ENCODE measurements around the gene ERCC6L2.

The ERCC6L2 gene

DNA sequence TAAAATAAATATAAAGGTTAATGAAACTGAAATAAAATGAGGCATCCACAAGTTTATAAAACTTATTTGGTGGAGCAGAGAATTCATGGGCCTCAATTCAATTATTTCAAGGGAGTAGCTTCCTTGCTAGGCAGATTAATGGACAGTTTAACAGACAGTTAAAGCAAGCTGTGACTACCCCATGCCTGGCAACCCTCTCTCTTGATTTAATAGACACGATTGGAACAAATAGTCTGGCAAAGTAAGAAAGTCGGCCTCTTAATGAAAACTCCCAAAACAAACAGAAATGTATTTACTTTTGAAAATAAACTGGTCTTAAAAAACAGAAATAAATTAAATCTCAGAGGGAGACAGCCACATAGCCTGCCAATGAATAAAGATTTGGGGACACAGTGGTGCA, 40.1 kb upstream of the ERCC6L2 start:
- H3K4me3 ChIP-seq (ENCODE audit: control insufficient read depth, low read depth, low read length) = no peak overlapping the region
- no peak for DNase-seq (ENCODE audit: low read depth)
- TF ChIP-seq, protein P1, sequence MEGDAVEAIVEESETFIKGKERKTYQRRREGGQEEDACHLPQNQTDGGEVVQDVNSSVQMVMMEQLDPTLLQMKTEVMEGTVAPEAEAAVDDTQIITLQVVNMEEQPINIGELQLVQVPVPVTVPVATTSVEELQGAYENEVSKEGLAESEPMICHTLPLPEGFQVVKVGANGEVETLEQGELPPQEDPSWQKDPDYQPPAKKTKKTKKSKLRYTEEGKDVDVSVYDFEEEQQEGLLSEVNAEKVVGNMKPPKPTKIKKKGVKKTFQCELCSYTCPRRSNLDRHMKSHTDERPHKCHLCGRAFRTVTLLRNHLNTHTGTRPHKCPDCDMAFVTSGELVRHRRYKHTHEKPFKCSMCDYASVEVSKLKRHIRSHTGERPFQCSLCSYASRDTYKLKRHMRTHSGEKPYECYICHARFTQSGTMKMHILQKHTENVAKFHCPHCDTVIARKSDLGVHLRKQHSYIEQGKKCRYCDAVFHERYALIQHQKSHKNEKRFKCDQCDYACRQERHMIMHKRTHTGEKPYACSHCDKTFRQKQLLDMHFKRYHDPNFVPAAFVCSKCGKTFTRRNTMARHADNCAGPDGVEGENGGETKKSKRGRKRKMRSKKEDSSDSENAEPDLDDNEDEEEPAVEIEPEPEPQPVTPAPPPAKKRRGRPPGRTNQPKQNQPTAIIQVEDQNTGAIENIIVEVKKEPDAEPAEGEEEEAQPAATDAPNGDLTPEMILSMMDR (IDR thresholded peaks at IDR 0.05; ENCODE audit: control insufficient read depth, insufficient read depth, low read depth, low read length, missing control alignments) = no peak

DNA sequence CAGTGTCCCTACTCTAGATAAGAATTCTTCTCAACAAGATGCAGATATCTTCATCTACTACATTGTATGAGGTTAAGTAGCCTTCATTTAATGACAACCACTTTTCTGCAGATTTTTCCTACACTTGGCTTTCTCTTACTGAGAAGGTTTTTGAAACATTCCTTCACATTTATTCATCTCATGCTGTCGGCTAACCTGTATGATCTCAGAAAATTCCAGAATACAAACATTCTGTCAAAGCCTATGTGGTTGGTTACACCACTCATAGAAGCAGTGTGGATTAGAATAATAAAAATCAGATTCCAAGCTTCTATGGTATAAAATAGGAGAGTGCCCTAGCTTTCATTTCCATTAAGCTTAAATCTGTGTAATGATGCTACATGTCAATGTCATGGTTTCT, 39.4 kb upstream of the ERCC6L2 start:
- DNase-seq (ENCODE audit: low read depth) = no peak
- TF ChIP-seq, protein P1 (IDR thresholded peaks at IDR 0.05; ENCODE audit: control insufficient read depth, insufficient read depth, low read depth, low read length, missing control alignments) = no peak
- no peak overlapping the region for H3K4me3 ChIP-seq (ENCODE audit: control insufficient read depth, low read depth, low read length)

DNA sequence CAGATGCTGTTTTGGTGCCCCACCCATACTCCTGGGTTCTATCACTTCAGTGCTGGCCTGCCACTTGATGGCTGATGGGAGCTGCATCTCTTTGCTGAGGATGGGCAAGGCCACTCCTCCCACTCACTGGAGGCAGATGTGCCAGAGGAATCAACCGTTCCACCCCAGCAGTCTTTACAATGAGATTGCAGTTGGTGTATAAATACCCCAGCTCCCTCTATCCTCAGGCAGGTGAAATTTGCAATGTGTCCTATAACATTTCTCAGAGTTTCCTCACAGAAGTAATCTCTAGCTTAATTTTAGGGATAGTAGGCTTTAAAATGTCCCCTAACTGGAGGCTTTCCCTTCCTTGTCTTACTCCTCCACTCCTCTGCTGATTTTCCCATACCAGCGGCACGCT, 36.5 kb upstream of the ERCC6L2 start:
- no peak for DNase-seq (ENCODE audit: low read depth)
- TF ChIP-seq, protein P1 (IDR thresholded peaks at IDR 0.05; ENCODE audit: control insufficient read depth, insufficient read depth, low read depth, low read length, missing control alignments) = no peak
- H3K4me3 ChIP-seq (ENCODE audit: control insufficient read depth, low read depth, low read length) = no peak overlapping the region

DNA sequence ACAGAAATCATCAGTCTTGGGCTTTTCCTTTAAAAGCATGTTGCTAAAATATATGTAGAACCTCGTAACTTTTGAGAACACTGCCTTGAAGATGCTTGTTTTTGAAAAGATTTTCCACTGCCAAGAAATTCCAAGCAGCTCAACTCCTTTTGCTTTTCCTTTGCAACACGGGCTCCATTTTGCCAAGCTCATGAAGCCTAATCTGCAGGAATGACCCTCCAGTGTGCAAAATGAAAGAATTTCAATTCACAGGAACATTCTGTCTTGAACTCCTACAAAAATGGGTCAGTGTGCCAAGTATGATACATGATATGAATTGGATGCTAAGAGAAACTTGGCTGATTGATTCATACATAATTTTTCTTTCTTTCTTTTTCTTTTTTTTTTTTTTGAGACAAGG, 35.4 kb upstream of the ERCC6L2 start:
- no peak overlapping the region for H3K4me3 ChIP-seq (ENCODE audit: control insufficient read depth, low read depth, low read length)
- no peak for DNase-seq (ENCODE audit: low read depth)
- TF ChIP-seq, protein P1 (IDR thresholded peaks at IDR 0.05; ENCODE audit: control insufficient read depth, insufficient read depth, low read depth, low read length, missing control alignments) = no peak

DNA sequence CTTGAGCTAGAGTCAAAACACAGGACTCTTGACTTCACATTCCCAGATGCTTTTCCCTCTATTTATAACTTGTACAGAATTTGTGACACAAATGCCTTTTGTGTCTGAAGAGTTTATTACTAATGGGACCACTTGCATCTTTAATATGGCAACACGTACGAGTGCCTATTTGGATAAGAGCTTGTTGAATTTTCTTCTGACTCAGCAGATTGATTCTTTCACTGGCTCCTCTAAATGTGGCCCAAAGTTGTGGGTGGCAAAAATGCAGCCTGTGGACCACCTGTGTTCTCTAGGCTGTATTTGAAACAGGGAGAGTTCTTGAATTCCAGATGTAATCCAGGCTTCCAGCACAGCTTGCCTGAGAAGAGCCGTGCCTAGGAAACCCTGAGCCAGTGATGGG, 34.1 kb upstream of the ERCC6L2 start:
- TF ChIP-seq, protein P1 (IDR thresholded peaks at IDR 0.05; ENCODE audit: control insufficient read depth, insufficient read depth, low read depth, low read length, missing control alignments) = no peak
- no peak for DNase-seq (ENCODE audit: low read depth)
- no peak overlapping the region for H3K4me3 ChIP-seq (ENCODE audit: control insufficient read depth, low read depth, low read length)

DNA sequence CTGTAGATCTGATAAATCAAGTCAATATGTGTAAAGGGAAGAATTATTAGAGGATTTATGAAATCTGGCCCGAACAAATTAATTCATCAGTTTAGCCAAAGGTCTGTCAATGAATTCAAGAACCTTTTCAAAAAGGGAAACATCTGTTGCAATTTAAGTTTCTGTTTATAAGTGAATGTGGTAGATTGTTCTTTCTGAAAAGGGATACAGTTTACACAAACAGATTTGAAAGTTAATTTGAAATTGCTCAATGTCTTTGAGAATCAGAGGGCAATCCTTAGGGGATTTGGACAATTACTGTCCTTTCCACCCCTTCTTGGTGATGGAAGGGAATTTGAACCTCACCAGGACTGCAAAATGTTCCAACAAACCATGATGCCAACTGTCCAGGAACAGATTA, 29.7 kb upstream of the ERCC6L2 start:
- no peak for DNase-seq (ENCODE audit: low read depth)
- TF ChIP-seq, protein P1 (IDR thresholded peaks at IDR 0.05; ENCODE audit: control insufficient read depth, insufficient read depth, low read depth, low read length, missing control alignments) = no peak
- no peak overlapping the region for H3K4me3 ChIP-seq (ENCODE audit: control insufficient read depth, low read depth, low read length)

DNA sequence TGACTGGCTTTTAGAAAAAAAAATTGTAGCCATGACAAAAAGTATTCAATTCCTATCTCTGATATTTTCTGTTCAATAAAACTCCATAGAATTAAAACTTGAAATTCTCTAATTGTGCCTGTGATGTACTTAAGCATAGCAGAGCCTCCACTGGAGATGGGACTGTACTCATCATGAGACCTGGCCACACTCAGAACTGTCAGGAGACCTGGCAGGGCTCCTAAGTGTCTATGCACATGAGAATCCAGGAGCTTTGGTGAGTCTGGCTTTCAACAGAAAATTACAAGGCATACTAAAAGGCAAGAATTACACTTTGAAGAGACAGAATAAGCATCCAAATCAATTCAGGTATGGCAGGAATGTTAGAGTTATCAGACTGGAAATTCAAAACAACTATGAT, 26.7 kb upstream of the ERCC6L2 start:
- H3K4me3 ChIP-seq (ENCODE audit: control insufficient read depth, low read depth, low read length) = no peak overlapping the region
- no peak for DNase-seq (ENCODE audit: low read depth)
- TF ChIP-seq, protein P1 (IDR thresholded peaks at IDR 0.05; ENCODE audit: control insufficient read depth, insufficient read depth, low read depth, low read length, missing control alignments) = no peak
